ENCODE measurements around the gene DENND1B. TPM values are rescaled to one million over a fixed set of nuclear protein-coding genes. Genes with fewer than 3 reads are reported as not detected.

Gene DENND1B
- total and polyA plus RNA-seq, 9 of the 15 experiments (the other 6 are each of a cell fraction or from before 2014, with no cell fraction given), result 2.1 to 12.1 (median 7.5) TPM

- Histone ChIP-seq H2AFZ (ENCODE audit: low read depth, low read length) (no peak overlapping the region), H3K9me3 (replicated peaks; ENCODE audit: control insufficient read depth, insufficient read depth, low read depth, low read length) (no peaks in the 10 kb centered on the region), H3K79me2 (ENCODE audit: control insufficient read depth, insufficient read depth, low read length) (no peaks in the 10 kb centered on the region), H3K9ac (ENCODE audit: insufficient read depth in 1 of 2, low read depth in 2 of 2, low read length in 2 of 2) (no peak overlapping the region), H3K27me3 (ENCODE audit: control insufficient read depth in 2 of 2, insufficient read depth in 2 of 2, low read length in 2 of 2) (no peaks in the 10 kb centered on the region), H3K27ac (ENCODE audit: extremely low read depth, low read depth, low read length) (no peak overlapping the region), H4K20me1 (replicated peaks; ENCODE audit: control insufficient read depth, insufficient read depth, low read length) (no peaks in the 10 kb centered on the region), H3K4me2 (ENCODE audit: insufficient read depth, low read length) (no peak overlapping the region), H3K9me1 (ENCODE audit: control insufficient read depth, insufficient read depth, low read length) (no peaks in the 10 kb centered on the region), H3K4me1 (replicated peaks in 1 of 2; ENCODE audit: control insufficient read depth in 2 of 2, insufficient read depth in 2 of 2, low read length in 2 of 2) (peaks cover 0 to 5% of the 10 kb centered on the region in 2 experiments; a peak in 2 of 5 replicates), H3K4me3 (no peak overlapping the region), H3K36me3 (ENCODE audit: control insufficient read depth, insufficient read depth, low read length) (no peaks in the 10 kb centered on the region)
- POLR2A ChIA-PET, result no interaction called here
- in situ Hi-C loops (cut with MboI), result no loop called here
- ATAC-seq, result no peak
- FAIRE-seq, result no peak
- CTCF ChIA-PET (ENCODE audit: low intra/inter-chr PET ratio), result no interaction called here
- DNase-seq (ENCODE audit: extremely low read depth in 1 of 4, low spot score in 3 of 4), result no peak
- no TSS peak for BruUV-seq (replicated peaks)
- intact Hi-C loops (cut with micrococcal nuclease), result no loop called here
- 36% methylated on average over 3 of the region's 3 CpGs for WGBS (ENCODE audit: insufficient coverage, low coverage, missing lambda C conversion rate)
- TF ChIP-seq YBX1 (IDR thresholded peaks at IDR 0.05), result no peak
- TF ChIP-seq CSDE1 (IDR thresholded peaks at IDR 0.05), result no peak
- TF ChIP-seq ZNF398 (CRISPR knock-in tag; IDR thresholded peaks at IDR 0.05), result no peak
- no peak for TF ChIP-seq TBP (optimal IDR thresholded peaks at IDR 0.05; ENCODE audit: low read depth, low read length)
- TF ChIP-seq PHF20 (IDR thresholded peaks at IDR 0.05; ENCODE audit: partially characterized antibody), result no peak
- no peak for TF ChIP-seq POLR2AphosphoS5 (IDR thresholded peaks at IDR 0.05; ENCODE audit: control insufficient read depth, insufficient read depth, low read depth, low read length)
- no peak for TF ChIP-seq ZNF124 (CRISPR knock-in tag; IDR thresholded peaks at IDR 0.05)
- no peak for TF ChIP-seq ELF2 (CRISPR knock-in tag; IDR thresholded peaks at IDR 0.05)
- no peak for TF ChIP-seq MITF (IDR thresholded peaks at IDR 0.05)
- no peak for TF ChIP-seq SMAD3 (CRISPR knock-in tag; conservative IDR thresholded peaks at IDR 0.05)
- TF ChIP-seq CREM (IDR thresholded peaks at IDR 0.05; ENCODE audit: low read depth), result no peak
- no peak for TF ChIP-seq ZNF354B (CRISPR knock-in tag; IDR thresholded peaks at IDR 0.05)
- TF ChIP-seq RBM34 (IDR thresholded peaks at IDR 0.05; ENCODE audit: borderline replicate concordance, insufficient read depth, low read length), result no peak
- TF ChIP-seq MCM5 (IDR thresholded peaks at IDR 0.05; ENCODE audit: low read depth), result no peak
- TF ChIP-seq TCF7 (IDR thresholded peaks at IDR 0.05; ENCODE audit: borderline replicate concordance), result no peak
- TF ChIP-seq AFF4 (CRISPR knock-in tag; IDR thresholded peaks at IDR 0.05), result no peak
- TF ChIP-seq ZNF512 (tag; IDR thresholded peaks at IDR 0.05), result no peak
These were observed 175.5 kb downstream of the DENND1B start for GRCh38 chr1:197599789-197600188.
